Neuronal stem cell (in vitro differentiated cells): ENCODE measurements around the gene RPLP2.

Source experiments
- DNase-seq: peaks from one replicate; pipeline ENCODE4 v3.0.0-alpha.2; 2013; ENCODE audit warnings: low spot score
- H2AFZ ChIP-seq: one replicate; pipeline ENCODE4 v1.6.1; 2013; ENCODE audit warnings: mild to moderate bottlenecking, low read length, inconsistent platforms
- H2AK5ac ChIP-seq: 2 replicates; pipeline ENCODE4 v1.6.1; 2013; ENCODE audit warnings: low read depth, mild to moderate bottlenecking, inconsistent platforms, low read length, moderate library complexity, mixed read lengths
- H2BK120ac ChIP-seq: 2 replicates; pipeline ENCODE4 v1.6.1; 2013; ENCODE audit warnings: low read depth, mild to moderate bottlenecking, inconsistent platforms, low read length, moderate library complexity, mixed read lengths
- H2BK12ac ChIP-seq: one replicate; pipeline ENCODE4 v1.6.1; 2013; ENCODE audit warnings: low read length, inconsistent platforms
- H2BK15ac ChIP-seq: 2 replicates; pipeline ENCODE4 v1.6.1; 2013; ENCODE audit warnings: mild to moderate bottlenecking, low read length, inconsistent platforms, mixed read lengths
- H2BK5ac ChIP-seq: one replicate; pipeline ENCODE4 v1.6.1; 2013; ENCODE audit warnings: inconsistent platforms, mild to moderate bottlenecking, low read length, moderate library complexity
- H3K14ac ChIP-seq: one replicate; pipeline ENCODE4 v1.6.1; 2013; ENCODE audit warnings: low read length, inconsistent platforms
- H3K18ac ChIP-seq: 2 replicates; pipeline ENCODE4 v1.6.1; 2013; ENCODE audit warnings: low read length, inconsistent platforms
- H3K23ac ChIP-seq: 2 replicates; pipeline ENCODE4 v1.6.1; 2013; ENCODE audit warnings: low read depth, mild to moderate bottlenecking, mixed read lengths, low read length, inconsistent platforms; ENCODE audit not compliant: poor library complexity
- H3K27ac ChIP-seq: replicated peaks from 3 replicates; pipeline ENCODE4 v1.5.1; 2013; ENCODE audit warnings: low read length, inconsistent platforms
- H3K27me3 ChIP-seq, 3 experiments: 2 replicates each; pipeline ENCODE4 v1.6.1; 2013; ENCODE audit warnings: low read length in 3 of 3, mild to moderate bottlenecking in 2 of 3, inconsistent platforms in 1 of 3, low read depth in 1 of 3, mixed read lengths in 1 of 3, moderate library complexity in 1 of 3; ENCODE audit not compliant: control insufficient read depth in 3 of 3, insufficient read depth in 3 of 3
- H3K36me3 ChIP-seq, 2 donors: replicated peaks in 1 of 2; 2 replicates each; pipeline ENCODE4 v1.6.1; 2013; ENCODE audit warnings: low read length in 2 of 2; ENCODE audit not compliant: control insufficient read depth in 2 of 2, insufficient read depth in 2 of 2
- H3K4ac ChIP-seq: 2 replicates; pipeline ENCODE4 v1.6.1; 2013; ENCODE audit warnings: inconsistent platforms, mild to moderate bottlenecking, low read length, moderate library complexity
- H3K4me1 ChIP-seq, 2 donors: 1 replicate in 1 of 2; 2 replicates in 1 of 2; pipeline ENCODE4 v1.6.1; 2013; ENCODE audit warnings: low read length in 2 of 2, low read depth in 1 of 2; ENCODE audit not compliant: control insufficient read depth in 2 of 2, insufficient read depth in 1 of 2
- H3K4me2 ChIP-seq: one replicate; pipeline ENCODE4 v1.6.1; 2013; ENCODE audit warnings: mild to moderate bottlenecking, low read length, inconsistent platforms; ENCODE audit not compliant: insufficient read depth, poor library complexity, severe bottlenecking
- H3K4me3 ChIP-seq, 2 donors: 2 replicates each; pipeline ENCODE4 v1.5.1; 2013; ENCODE audit warnings: low read length in 2 of 2, mild to moderate bottlenecking in 2 of 2, inconsistent platforms in 1 of 2, moderate library complexity in 1 of 2
- H3K79me1 ChIP-seq: one replicate; pipeline ENCODE4 v1.6.1; 2013; ENCODE audit warnings: low read depth, mild to moderate bottlenecking, inconsistent platforms, low read length, moderate library complexity
- H3K9ac ChIP-seq: one replicate; pipeline ENCODE4 v1.6.1; 2013; ENCODE audit warnings: mild to moderate bottlenecking, low read depth, low read length, inconsistent platforms; ENCODE audit not compliant: poor library complexity
- H3K9me3 ChIP-seq, 2 donors: replicated peaks in 1 of 2; 2 replicates each; pipeline versions ENCODE3 to v1.6.1; 2013; ENCODE audit warnings: low read length in 2 of 2, mild to moderate bottlenecking in 2 of 2, inconsistent platforms in 1 of 2, low read depth in 1 of 2, mixed read lengths in 1 of 2, moderate library complexity in 1 of 2; ENCODE audit not compliant: control insufficient read depth in 2 of 2, insufficient read depth in 1 of 2
- H4K8ac ChIP-seq: one replicate; pipeline ENCODE4 v1.6.1; 2013; ENCODE audit warnings: low read depth, mild to moderate bottlenecking, inconsistent platforms, low read length, moderate library complexity
- H4K91ac ChIP-seq: one replicate; pipeline ENCODE4 v1.6.1; 2013; ENCODE audit warnings: low read length, low read depth, mild to moderate bottlenecking, inconsistent platforms; ENCODE audit not compliant: poor library complexity
- WGBS, 2 donors: extraction: QIAGEN DNeasy Blood & Tissue Kit; methylation state at CpG; one replicate each; pipeline ENCODE4 v1.1.7; 2013; ENCODE audit warnings: missing lambda C conversion rate in 2 of 2, mixed read lengths in 1 of 2; ENCODE audit not compliant: insufficient read length in 2 of 2, insufficient replicate concordance in 1 of 2; ENCODE audit errors: extremely low coverage in 2 of 2; 5-methylcytosine and 5-hydroxymethylcytosine counted together

Gene RPLP2

DNA sequence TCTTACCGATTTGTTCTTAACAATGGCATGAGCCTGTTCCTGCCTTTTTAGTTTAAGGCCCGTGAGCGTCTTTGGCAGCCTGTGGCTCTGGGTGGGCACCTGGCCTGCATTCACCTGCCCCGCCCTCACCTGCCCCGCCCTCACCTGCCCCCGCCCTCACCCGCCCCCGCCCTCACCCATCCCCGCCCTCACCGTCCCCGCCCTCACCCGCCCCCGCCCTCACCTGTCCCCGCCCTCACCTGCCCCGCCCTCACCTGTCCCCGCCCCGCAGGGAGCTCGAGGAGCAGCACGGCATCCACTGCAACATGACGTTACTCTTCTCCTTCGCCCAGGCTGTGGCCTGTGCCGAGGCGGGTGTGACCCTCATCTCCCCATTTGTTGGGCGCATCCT lies 46.7 kb upstream of the RPLP2 start:
- no peak overlapping the region for H3K4ac ChIP-seq
- H3K14ac ChIP-seq = no peak overlapping the region
- H2BK120ac ChIP-seq = no peak overlapping the region
- no CpG with 5 or more reads among the region's 24 CpGs for WGBS, 2 donors
- peaks cover 2% of the 10 kb centered on the region for H3K79me1 ChIP-seq
- no peak overlapping the region for H3K4me3 ChIP-seq
- no peak overlapping the region for H3K4me2 ChIP-seq
- peaks cover 42 to 85% of the 10 kb centered on the region in 2 donors for H3K36me3 ChIP-seq
- no peak overlapping the region for H3K9ac ChIP-seq
- no peak overlapping the region for H3K23ac ChIP-seq
- DNase-seq = no peak
- no peak overlapping the region for H2AK5ac ChIP-seq
- H3K27me3 ChIP-seq = no peaks in the 10 kb centered on the region
- no peak overlapping the region for H2BK15ac ChIP-seq
- H2BK5ac ChIP-seq = no peak overlapping the region
- H3K27ac ChIP-seq = no peak overlapping the region
- no peak overlapping the region for H4K8ac ChIP-seq
- no peak overlapping the region for H4K91ac ChIP-seq
- H3K18ac ChIP-seq = no peak overlapping the region
- H3K9me3 ChIP-seq = no peaks in the 10 kb centered on the region
- no peak overlapping the region for H2AFZ ChIP-seq
- H2BK12ac ChIP-seq = no peak overlapping the region
- no peaks in the 10 kb centered on the region for H3K4me1 ChIP-seq

DNA sequence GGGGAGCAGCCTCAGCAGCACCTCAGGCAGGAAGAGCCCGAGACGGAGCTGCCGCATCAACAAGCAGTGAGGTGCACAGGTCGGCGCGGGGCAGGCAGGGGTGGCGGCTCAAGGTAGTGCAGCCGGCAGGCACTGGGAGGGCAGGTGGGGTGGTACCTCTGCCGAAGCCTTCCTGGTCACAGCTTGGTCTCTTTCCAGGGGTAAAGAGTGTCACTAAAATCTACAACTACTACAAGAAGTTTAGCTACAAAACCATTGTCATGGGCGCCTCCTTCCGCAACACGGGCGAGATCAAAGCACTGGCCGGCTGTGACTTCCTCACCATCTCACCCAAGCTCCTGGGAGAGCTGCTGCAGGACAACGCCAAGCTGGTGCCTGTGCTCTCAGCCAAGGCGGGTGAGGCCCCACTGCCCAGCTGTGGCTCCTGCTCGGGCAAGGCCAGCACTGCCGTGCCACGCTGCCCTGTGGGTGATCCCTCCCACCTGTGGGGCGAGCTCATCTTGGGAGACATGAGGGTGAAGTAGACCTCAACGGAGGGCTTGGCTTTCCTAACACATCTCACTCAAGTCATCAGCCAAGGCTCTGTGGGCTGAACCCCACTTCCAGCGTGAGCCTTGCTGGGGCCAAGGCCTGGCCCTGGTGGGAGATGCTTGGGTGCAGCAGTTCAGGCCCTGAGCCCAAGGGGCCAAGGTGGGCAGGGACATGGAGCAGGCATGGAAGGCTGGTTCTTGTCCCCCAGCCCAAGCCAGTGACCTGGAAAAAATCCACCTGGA lies 46.0 kb upstream of the RPLP2 start:
- H3K9me3 ChIP-seq = no peaks in the 10 kb centered on the region
- H2BK15ac ChIP-seq = no peak overlapping the region
- no peak overlapping the region for H2AFZ ChIP-seq
- H3K27me3 ChIP-seq = no peaks in the 10 kb centered on the region
- H3K4me2 ChIP-seq = no peak overlapping the region
- no peak overlapping the region for H4K91ac ChIP-seq
- H3K36me3 ChIP-seq = peaks cover 42 to 85% of the 10 kb centered on the region in 2 donors
- H3K9ac ChIP-seq = no peak overlapping the region
- no peak overlapping the region for H2AK5ac ChIP-seq
- H3K23ac ChIP-seq = peak overlapping the region; percentile 47
- no peak overlapping the region for H2BK120ac ChIP-seq
- peaks cover 2% of the 10 kb centered on the region for H3K79me1 ChIP-seq
- no peak overlapping the region for H2BK12ac ChIP-seq
- no peak overlapping the region for H3K27ac ChIP-seq
- peak overlapping the region in 1 of 2 donors; percentile 34 for H3K4me3 ChIP-seq
- no peak overlapping the region for H3K4ac ChIP-seq
- H3K4me1 ChIP-seq = no peaks in the 10 kb centered on the region
- no peak for DNase-seq
- H2BK5ac ChIP-seq = no peak overlapping the region
- no peak overlapping the region for H3K18ac ChIP-seq
- peak overlapping the region; percentile 75 for H4K8ac ChIP-seq
- H3K14ac ChIP-seq = no peak overlapping the region
- no CpG with 5 or more reads among the region's 22 CpGs for WGBS, 2 donors

DNA sequence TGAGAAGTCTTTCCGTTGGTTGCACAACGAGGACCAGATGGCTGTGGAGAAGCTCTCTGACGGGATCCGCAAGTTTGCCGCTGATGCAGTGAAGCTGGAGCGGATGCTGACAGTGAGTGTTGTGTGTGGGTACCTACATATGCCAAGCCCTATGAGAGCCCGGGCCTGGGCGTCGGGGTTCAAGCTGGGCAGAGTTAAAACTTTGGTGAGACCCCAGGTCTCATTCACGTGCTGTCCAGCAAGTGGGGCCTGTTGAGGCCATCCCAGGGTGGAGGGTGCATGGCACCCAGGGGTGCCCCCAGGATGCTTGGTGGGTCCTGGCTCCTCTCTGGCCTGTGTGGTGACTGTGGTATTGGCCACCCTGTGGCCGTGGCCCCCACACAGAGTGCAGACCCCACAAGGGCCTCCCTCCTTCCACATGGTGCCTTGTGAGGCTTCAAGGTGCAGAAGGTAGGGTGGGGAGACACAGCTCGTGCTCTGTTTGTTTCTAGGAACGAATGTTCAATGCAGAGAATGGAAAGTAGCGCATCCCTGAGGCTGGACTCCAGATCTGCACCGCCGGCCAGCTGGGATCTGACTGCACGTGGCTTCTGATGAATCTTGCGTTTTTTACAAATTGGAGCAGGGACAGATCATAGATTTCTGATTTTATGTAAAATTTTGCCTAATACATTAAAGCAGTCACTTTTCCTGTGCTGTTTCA lies 45.3 kb upstream of the RPLP2 start:
- H3K9me3 ChIP-seq = no peaks in the 10 kb centered on the region
- no peaks in the 10 kb centered on the region for H3K4me1 ChIP-seq
- no peak overlapping the region for H3K23ac ChIP-seq
- H4K8ac ChIP-seq = no peak overlapping the region
- H2BK120ac ChIP-seq = no peak overlapping the region
- peaks cover 2% of the 10 kb centered on the region for H3K79me1 ChIP-seq
- H3K4ac ChIP-seq = no peak overlapping the region
- H2AK5ac ChIP-seq = no peak overlapping the region
- no peak overlapping the region for H3K4me2 ChIP-seq
- peaks cover 40 to 78% of the 10 kb centered on the region in 2 donors for H3K36me3 ChIP-seq
- no peak overlapping the region for H4K91ac ChIP-seq
- no peak overlapping the region for H2BK5ac ChIP-seq
- no peak overlapping the region for H2BK15ac ChIP-seq
- H2AFZ ChIP-seq = no peak overlapping the region
- no peak overlapping the region for H2BK12ac ChIP-seq
- WGBS, 2 donors = no CpG with 5 or more reads among the region's 18 CpGs
- no peaks in the 10 kb centered on the region for H3K27me3 ChIP-seq
- no peak for DNase-seq
- H3K9ac ChIP-seq = no peak overlapping the region
- no peak overlapping the region for H3K14ac ChIP-seq
- no peak overlapping the region for H3K27ac ChIP-seq
- no peak overlapping the region for H3K4me3 ChIP-seq
- H3K18ac ChIP-seq = no peak overlapping the region

DNA sequence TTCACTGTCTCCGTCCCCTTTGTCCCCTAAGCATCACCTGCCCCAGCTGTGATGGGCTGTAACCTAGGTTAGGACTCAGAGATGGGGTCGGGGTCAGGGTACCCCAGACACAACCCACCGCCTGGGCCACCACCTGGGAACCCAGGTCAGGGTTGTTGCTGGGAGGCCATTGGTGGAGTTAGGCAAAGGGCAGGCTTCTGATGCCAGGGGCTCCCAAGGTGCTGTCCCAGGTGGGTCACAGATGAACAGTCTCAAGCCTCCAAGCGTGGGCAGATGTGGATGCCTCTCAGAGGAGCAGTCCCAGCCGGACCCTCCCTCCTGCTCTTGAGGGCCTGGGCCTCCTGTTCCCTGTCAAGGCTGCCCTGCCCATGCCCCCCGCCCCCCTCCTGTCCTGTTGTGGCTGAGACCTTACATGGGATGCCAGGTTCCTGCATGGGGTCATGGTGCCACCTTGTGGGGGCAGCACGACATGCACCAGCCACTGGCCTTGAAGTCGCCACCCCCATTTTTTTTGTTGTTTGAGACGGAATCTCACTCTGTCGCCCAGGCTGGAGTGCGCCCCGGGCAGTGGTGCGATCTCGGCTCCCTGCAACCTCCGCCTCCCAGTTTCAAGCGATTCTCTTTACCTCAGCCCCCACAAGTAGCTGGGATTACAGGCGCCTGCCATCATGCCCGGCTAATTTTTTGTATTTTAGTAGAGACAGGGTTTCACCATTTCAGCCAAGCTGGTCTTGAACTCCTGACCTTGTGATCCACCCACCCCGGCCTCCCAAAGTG lies 44.6 kb upstream of the RPLP2 start:
- H3K4me3 ChIP-seq = no peak overlapping the region
- WGBS, 2 donors = no CpG with 5 or more reads among the region's 19 CpGs
- H3K4me1 ChIP-seq = no peaks in the 10 kb centered on the region
- no peak overlapping the region for H3K4ac ChIP-seq
- no peak overlapping the region for H3K9ac ChIP-seq
- peaks cover 39 to 78% of the 10 kb centered on the region in 2 donors for H3K36me3 ChIP-seq
- no peak overlapping the region for H3K27ac ChIP-seq
- no peak for DNase-seq
- no peak overlapping the region for H2AFZ ChIP-seq
- no peak overlapping the region for H3K14ac ChIP-seq
- no peak overlapping the region for H3K18ac ChIP-seq
- no peak overlapping the region for H2BK15ac ChIP-seq
- H4K91ac ChIP-seq = no peak overlapping the region
- no peak overlapping the region for H4K8ac ChIP-seq
- no peak overlapping the region for H2BK12ac ChIP-seq
- H2BK5ac ChIP-seq = no peak overlapping the region
- no peaks in the 10 kb centered on the region for H3K9me3 ChIP-seq
- peaks cover 2% of the 10 kb centered on the region for H3K79me1 ChIP-seq
- H3K23ac ChIP-seq = peak overlapping the region; percentile 70
- no peaks in the 10 kb centered on the region for H3K27me3 ChIP-seq
- no peak overlapping the region for H3K4me2 ChIP-seq
- no peak overlapping the region for H2BK120ac ChIP-seq
- no peak overlapping the region for H2AK5ac ChIP-seq
